Lung (tissue), 12 donors: ENCODE results near the gene MEGF9. TPM values are rescaled to one million over a fixed set of nuclear protein-coding genes. Genes with fewer than 3 reads are reported as not detected.

Experiments used
- ATAC-seq: fragments of 200-7000 bp; cut with Tn5 transposase; one replicate; pipeline ENCODE4 v1.9.1; 2020; ENCODE audit warnings: moderate number of reproducible peaks; ENCODE audit not compliant: insufficient read depth, low FRiP score
- DNase-seq, 3 donors: peaks; one replicate each; pipeline ENCODE4 v3.0.0-alpha.2; 2013 to 2017
- H3K27ac ChIP-seq, 2 donors: one replicate each; pipeline ENCODE4 v1.5.1; 2013; ENCODE audit warnings: mild to moderate bottlenecking in 2 of 2, moderate library complexity in 2 of 2, control low read depth in 1 of 2, inconsistent platforms in 1 of 2, low read depth in 1 of 2, low read length in 1 of 2
- H3K27me3 ChIP-seq, 3 donors: one replicate each; pipeline ENCODE4 v1.5.1; 2013; ENCODE audit warnings: low read length in 2 of 3; ENCODE audit not compliant: control insufficient read depth in 3 of 3, insufficient read depth in 3 of 3
- H3K36me3 ChIP-seq, 4 donors: one replicate each; pipeline ENCODE4 v1.5.1; 2013; ENCODE audit warnings: low read length in 4 of 4, mild to moderate bottlenecking in 1 of 4, moderate library complexity in 1 of 4; ENCODE audit not compliant: control insufficient read depth in 4 of 4, insufficient read depth in 4 of 4
- H3K4me1 ChIP-seq, 5 donors: one replicate each; pipeline ENCODE4 v1.5.1; 2013; ENCODE audit warnings: low read length in 5 of 5, mild to moderate bottlenecking in 2 of 5, moderate library complexity in 1 of 5; ENCODE audit not compliant: control insufficient read depth in 5 of 5, insufficient read depth in 5 of 5
- H3K4me3 ChIP-seq: one replicate; pipeline ENCODE4 v1.5.1; 2013; ENCODE audit warnings: mild to moderate bottlenecking, control low read depth, moderate library complexity
- H3K9ac ChIP-seq, 2 donors: one replicate each; pipeline ENCODE4 v1.5.1; 2013; ENCODE audit warnings: low read length in 2 of 2, control low read depth in 1 of 2; ENCODE audit not compliant: insufficient read depth in 1 of 2
- H3K9me3 ChIP-seq, 4 donors: one replicate each; pipeline ENCODE4 v1.5.1; 2013; ENCODE audit warnings: low read length in 3 of 4, mild to moderate bottlenecking in 1 of 4, moderate library complexity in 1 of 4; ENCODE audit not compliant: control insufficient read depth in 4 of 4, insufficient read depth in 3 of 4
- CTCF ChIP-seq: IDR thresholded peaks from 2 replicates; pipeline ENCODE4 v1.5.1; 2012; ENCODE audit warnings: mild to moderate bottlenecking; ENCODE audit errors: control extremely low read depth, extremely low read depth
- WGBS, 2 donors: extraction: QIAGEN DNeasy Blood & Tissue Kit; methylation state at CpG; one replicate each; pipeline ENCODE4 v1.1.7; 2013; 5-methylcytosine and 5-hydroxymethylcytosine counted together
- polyA plus RNA-seq, 2 donors: library from polyadenylated mRNA; stranded (reverse); fragments of 200-250 nt; gene quantifications; one replicate each; pipeline ENCODE4 v1.2.1, GENCODE V29; 2013
- total RNA-seq, 2 donors: library from RNA; depleted of rRNA in 1 of 2; stranded (reverse); fragments of >200 nt in 1 of 2; gene quantifications; one replicate each; pipeline ENCODE4 v1.2.1, GENCODE V29; 2014 to 2021
- donor health status: control.
- donor health status: control.
- donor health status: Bipolar disorder and iron deficiency.
- donor health status: healthy.
- donor health status: DM: yes; HTN: yes; CAD: no.

Gene MEGF9
- total and polyA plus RNA-seq, 4 donors: 19.2 to 48.3 (median 30.6) TPM

- no peak overlapping the region for H3K4me3 ChIP-seq
Observed at GRCh38 chr9:120659676-120660075, 54.6 kb downstream of the MEGF9 start.

GRCh38 chr9:120659209-120659608 is 55.1 kb downstream of the MEGF9 start:
- DNase-seq (no peak), ATAC-seq (no peak)
- H3K9me3 ChIP-seq: no peaks in the 10 kb centered on the region
- TF ChIP-seq CTCF: no peak
- H3K4me1 ChIP-seq: peaks cover 0 to 2% (median 0%) of the 10 kb centered on the region in 5 donors
- peaks cover 0 to 3% (median 1%) of the 10 kb centered on the region in 4 donors for H3K36me3 ChIP-seq
- H3K27ac ChIP-seq: no peak overlapping the region
- no peak overlapping the region for H3K4me3 ChIP-seq
- H3K9ac ChIP-seq: no peak overlapping the region
- H3K27me3 ChIP-seq: no peaks in the 10 kb centered on the region
- WGBS, 2 donors: 36 to 59% methylated on average over 3 of the region's 3 CpGs

More at GRCh38 chr9:120659676-120660075, 54.6 kb downstream of the MEGF9 start:
- Histone ChIP-seq H3K36me3 (peaks cover 0 to 3% (median 1%) of the 10 kb centered on the region in 4 donors), H3K27me3 (no peaks in the 10 kb centered on the region), H3K4me1 (peaks cover 0 to 3% (median 0%) of the 10 kb centered on the region in 5 donors), H3K9me3 (no peaks in the 10 kb centered on the region), H3K9ac (no peak overlapping the region), H3K27ac (no peak overlapping the region)
- TF ChIP-seq CTCF: no peak
- ATAC-seq (no peak), DNase-seq (no peak)
- WGBS, 2 donors: 61 to 68% methylated on average over 2 of the region's 2 CpGs

GRCh38 chr9:120655005-120655622 is 59.2 kb downstream of the MEGF9 start:
- no peak for ATAC-seq
- no peak overlapping the region for H3K27ac ChIP-seq

More at GRCh38 chr9:120655005-120655622, 59.2 kb downstream of the MEGF9 start:
- WGBS, 2 donors: 74 to 83% methylated on average over 4 of the region's 4 CpGs
- no peak overlapping the region for H3K4me3 ChIP-seq
- H3K9me3 ChIP-seq: no peaks in the 10 kb centered on the region
- TF ChIP-seq CTCF: no peak
- no peak overlapping the region for H3K9ac ChIP-seq
- H3K27me3 ChIP-seq: no peaks in the 10 kb centered on the region
- no peak for DNase-seq
- peaks cover 0 to 4% (median 2%) of the 10 kb centered on the region in 4 donors for H3K36me3 ChIP-seq
- H3K4me1 ChIP-seq: no peaks in the 10 kb centered on the region
